K562 (cell line): ENCODE data around the gene DNAJB11. TPM values are rescaled to one million over a fixed set of nuclear protein-coding genes. Genes with fewer than 3 reads are reported as not detected.

ENCODE experiments used
- ARHGAP35 ChIP-seq: fragments of 450-650 bp; IDR thresholded peaks from 2 replicates; pipeline ENCODE4 v1.6.1; 2018; ENCODE audit not compliant: partially characterized antibody
- ARID2 ChIP-seq: fragments of 450-650 bp; IDR thresholded peaks from 2 replicates; pipeline ENCODE4 v1.6.1; 2017; ENCODE audit warnings: antibody characterized with exemption, mild to moderate bottlenecking
- BCOR ChIP-seq: fragments of 450-650 bp; IDR thresholded peaks from 2 replicates; pipeline ENCODE4 v1.6.1; 2016
- EP400 ChIP-seq: fragments of 450-650 bp; IDR thresholded peaks from 2 replicates; pipeline ENCODE4 v1.6.1; 2017; ENCODE audit warnings: antibody characterized with exemption, mild to moderate bottlenecking, moderate library complexity
- ESRRB ChIP-seq: fragments of 250-450 bp; sonication (Bioruptor Pico); IDR thresholded peaks from 2 replicates; pipeline ENCODE4 v1.5.0; 2020; ENCODE audit warnings: mild to moderate bottlenecking, moderate library complexity, borderline replicate concordance
- ETV1 ChIP-seq: fragments of 450-650 bp; conservative IDR thresholded peaks from 2 replicates; pipeline ENCODE4 v1.6.1; 2016; ENCODE audit warnings: missing genetic modification characterization, control low read depth, low read depth, missing compliant biosample characterization
- HNRNPH1 ChIP-seq: fragments of 200-400 bp; formaldehyde crosslinking; optimal IDR thresholded peaks from 2 replicates; pipeline ENCODE3; 2017; ENCODE audit warnings: low read depth, mild to moderate bottlenecking, low read length, moderate library complexity
- JUND ChIP-seq, 2 experiments: IDR thresholded peaks; 2 replicates in 1 of 2; 3 replicates in 1 of 2; pipeline ENCODE4 v1.6.1; 2011; ENCODE audit warnings: borderline replicate concordance in 2 of 2, low read depth in 2 of 2, low read length in 2 of 2, improper control_type of control experiment in 1 of 2, missing biosample characterization in 1 of 2, missing genetic modification characterization in 1 of 2, missing genetic modification reagents in 1 of 2
- NR1H2 ChIP-seq: sonication (generic); formaldehyde crosslinking; IDR thresholded peaks from 2 replicates; pipeline ENCODE4 v1.4.0; 2020; ENCODE audit warnings: mild to moderate bottlenecking, missing genetic modification reagents
- PHF21A ChIP-seq: fragments of 450-650 bp; IDR thresholded peaks from 2 replicates; pipeline ENCODE4 v1.6.1; 2017; ENCODE audit warnings: low read depth, borderline replicate concordance
- RBM22 ChIP-seq: fragments of 200-400 bp; formaldehyde crosslinking; IDR thresholded peaks from 2 replicates; pipeline ENCODE4 v1.6.1; 2018; ENCODE audit warnings: low read length, low read depth; ENCODE audit not compliant: poor library complexity, severe bottlenecking
- RBM25 ChIP-seq: fragments of 200-400 bp; formaldehyde crosslinking; IDR thresholded peaks from 2 replicates; pipeline ENCODE4 v1.6.1; 2018; ENCODE audit warnings: low read length, low read depth, moderate library complexity; ENCODE audit not compliant: severe bottlenecking
- RFX5 ChIP-seq: IDR thresholded peaks from 2 replicates; pipeline ENCODE4 v1.6.1; 2011; ENCODE audit warnings: low read depth, mild to moderate bottlenecking, improper control_type of control experiment, low read length
- SMAD2 ChIP-seq: fragments of 150-350 bp; IDR thresholded peaks from 2 replicates; pipeline ENCODE4 v1.6.1; 2014; ENCODE audit warnings: low read depth, mild to moderate bottlenecking, low read length
- STAT6 ChIP-seq: sonication (generic); formaldehyde crosslinking; IDR thresholded peaks from 2 replicates; pipeline ENCODE4 v1.8.1; 2023; ENCODE audit warnings: mild to moderate bottlenecking, missing genetic modification reagents
- TCF15 ChIP-seq: fragments of 250-450 bp; sonication (Bioruptor Pico); IDR thresholded peaks from 2 replicates; pipeline ENCODE4 v1.8.0; 2022; ENCODE audit warnings: moderate library complexity, mild to moderate bottlenecking, inconsistent platforms
- TFE3 ChIP-seq: fragments of 450-650 bp; formaldehyde crosslinking; IDR thresholded peaks from 2 replicates; pipeline ENCODE4 v1.4.0; 2020; ENCODE audit warnings: mild to moderate bottlenecking, mixed read lengths
- ZHX1 ChIP-seq: fragments of 150-350 bp; conservative IDR thresholded peaks from 2 replicates; pipeline ENCODE4 v1.6.1; 2014; ENCODE audit warnings: low read length
- ZNF133 ChIP-seq: fragments of 250-450 bp; sonication (Bioruptor Pico); IDR thresholded peaks from 2 replicates; pipeline ENCODE4 v1.4.0; 2020; ENCODE audit warnings: mild to moderate bottlenecking
- ZNF766 ChIP-seq: fragments of 200-800 bp; sonication (Bioruptor generic); conservative IDR thresholded peaks from 2 replicates; pipeline ENCODE4 v1.6.1; 2016; ENCODE audit warnings: missing genetic modification characterization, missing compliant biosample characterization
- polyA plus RNA-seq, 8 experiments: library from polyadenylated mRNA; depleted of rRNA in 4 of 8; stranded (reverse) in 5 of 8; unstranded in 3 of 8; fragments of >200 nt; fragmentation: Nextera tagmentation in 2 of 8; fragmentation: Illumina TruSeq in 1 of 8; extraction: Ambion mirVana in 2 of 8; extraction: Trizol in 1 of 8; gene quantifications; 2 replicates each; pipeline versions ENCODE4 v1.2.1 to v1.2.3, GENCODE V29; 2011 to 2014; ENCODE audit warnings: inconsistent platforms in 1 of 8, missing spikeins in 1 of 8
- total RNA-seq, 7 experiments: library from RNA; depleted of rRNA in 6 of 7; stranded (reverse); fragments of >200 nt in 6 of 7; fragmentation: Illumina TruSeq in 2 of 7; extraction: Trizol in 2 of 7; gene quantifications; 2 replicates each; pipeline versions ENCODE4 v1.2.1 to v1.2.3, GENCODE V29; 2011 to 2021; ENCODE audit warnings: low replicate concordance in 1 of 7

Gene DNAJB11
- total and polyA plus RNA-seq, 9 of the 15 experiments (the other 6 are each of a cell fraction or from before 2014, with no cell fraction given) = 14.8 to 74.7 (median 63.8) TPM

DNA sequence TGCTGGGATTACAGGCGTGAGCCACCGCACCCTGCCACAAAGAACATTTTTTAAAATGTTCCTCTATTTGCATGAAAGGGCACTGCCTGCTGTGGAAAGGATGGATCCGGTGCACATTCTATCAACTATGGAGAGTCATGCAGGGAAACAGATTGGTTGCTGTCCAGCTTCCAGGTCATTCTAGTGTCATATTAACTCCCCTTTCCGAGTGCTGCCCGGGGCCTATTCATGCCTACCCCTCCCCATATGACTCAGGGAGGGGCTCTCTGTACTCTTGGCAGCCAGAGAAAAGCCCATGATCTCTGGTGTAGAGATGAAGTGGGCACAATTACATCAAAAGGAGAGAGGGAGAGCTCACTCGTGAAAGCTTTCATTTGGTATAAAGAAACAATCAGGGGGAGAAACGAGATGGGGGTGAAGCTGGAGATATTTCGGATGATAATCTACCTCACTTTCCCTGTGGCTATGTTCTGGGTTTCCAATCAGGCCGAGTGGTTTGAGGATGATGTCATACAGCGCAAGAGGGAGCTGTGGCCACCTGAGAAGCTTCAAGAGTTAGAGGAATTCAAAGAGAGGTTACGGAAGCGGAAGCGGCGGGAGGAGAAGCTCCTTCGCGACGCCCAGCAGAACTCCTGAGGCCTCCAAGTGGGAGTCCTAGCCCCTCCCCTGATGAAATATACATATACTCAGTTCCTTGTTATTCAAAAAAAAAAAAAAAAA is 26.2 kb downstream of the DNAJB11 start (continued):
- TF ChIP-seq ZHX1 (no peak), PHF21A (no peak), EP400 (peak; percentile 57), ETV1 (tag) (peak; percentile 45; the same call in 1 of the 2 replicates), ZNF133 (no peak), ESRRB (no peak), NR1H2 (CRISPR knock-in tag) (no peak), BCOR (no peak), RBM25 (no peak), ARHGAP35 (no peak), TCF15 (CRISPR knock-in tag) (no peak), HNRNPH1 (no peak), SMAD2 (no peak), TFE3 (no peak), JUND (IDR thresholded peaks at IDR 0.05; ENCODE audit: borderline replicate concordance, low read depth, low read length) (peak; percentile 90), JUND (tag; IDR thresholded peaks at IDR 0.05; ENCODE audit: borderline replicate concordance, low read depth, low read length) (peak; percentile 85; the same call in 1 of the 3 replicates), RBM22 (no peak), ZNF766 (CRISPR knock-in tag) (no peak), STAT6 (CRISPR knock-in tag) (no peak), RFX5 (no peak), ARID2 (no peak)
